VCaP (cell line): Measurements from ENCODE around the gene ELAVL3.

Experiments used
- H3K27ac ChIP-seq: fragments of 450-650 bp; 2 replicates; pipeline ENCODE4 v1.5.1; 2017
- CTCF ChIP-seq: fragments of 450-650 bp; conservative IDR thresholded peaks from 2 replicates; pipeline ENCODE4 v1.5.1; 2017; ENCODE audit warnings: mild to moderate bottlenecking, moderate library complexity

ELAVL3 gene

GRCh38 chr19:11496391-11497163, 15.7 kb upstream of the ELAVL3 start:
- peak; percentile 79 for TF ChIP-seq CTCF
- H3K27ac ChIP-seq = no peak overlapping the region

- no peak overlapping the region for H3K27ac ChIP-seq
- no peak for TF ChIP-seq CTCF
Observed at GRCh38 chr19:11495885-11496284, 15.0 kb upstream of the ELAVL3 start.

GRCh38 chr19:11495481-11495880, 14.6 kb upstream of the ELAVL3 start:
- no peak overlapping the region for H3K27ac ChIP-seq
- no peak for TF ChIP-seq CTCF

GRCh38 chr19:11494634-11495285, 13.9 kb upstream of the ELAVL3 start:
- no peak overlapping the region for H3K27ac ChIP-seq
- no peak for TF ChIP-seq CTCF

GRCh38 chr19:11489378-11489777, 8.5 kb upstream of the ELAVL3 start:
- TF ChIP-seq CTCF = no peak

GRCh38 chr19:11486661-11487503, 6.0 kb upstream of the ELAVL3 start:
- no peak overlapping the region for H3K27ac ChIP-seq
- no peak for TF ChIP-seq CTCF

More at GRCh38 chr19:11489378-11489777, 8.5 kb upstream of the ELAVL3 start:
- H3K27ac ChIP-seq = no peak overlapping the region

- TF ChIP-seq CTCF = no peak
- no peak overlapping the region for H3K27ac ChIP-seq
Observed at GRCh38 chr19:11485245-11485837, 4.5 kb upstream of the ELAVL3 start.
